Fibroblast of villous mesenchyme (primary cell): Measurements from ENCODE around the gene RB1. TPM values are rescaled to one million over a fixed set of nuclear protein-coding genes. Genes with fewer than 3 reads are reported as not detected.

ENCODE experiments used
- DNase-seq: peaks from one replicate; pipeline ENCODE4 v3.0.0-alpha.2; 2010; ENCODE audit warnings: low read depth
- H3K4me3 ChIP-seq: 2 replicates; pipeline ENCODE4 v1.5.1; 2011; ENCODE audit warnings: low read depth, mild to moderate bottlenecking, low read length
- CTCF ChIP-seq: IDR thresholded peaks from 2 replicates; pipeline ENCODE4 v1.5.1; 2012; ENCODE audit warnings: low read depth, mild to moderate bottlenecking, low read length; ENCODE audit not compliant: insufficient read depth
- total RNA-seq: library from RNA; depleted of rRNA; stranded (reverse); fragments of >200 nt; gene quantifications from 2 replicates; pipeline ENCODE4 v1.2.3, GENCODE V29; 2012

Gene RB1
- total RNA-seq, 1 donor, result 50.5 TPM

GRCh38 chr13:48275507-48275906 lies 28.0 kb upstream of the RB1 start:
- TF ChIP-seq CTCF, result no peak
- no peak for DNase-seq
- no peak overlapping the region for H3K4me3 ChIP-seq

DNA sequence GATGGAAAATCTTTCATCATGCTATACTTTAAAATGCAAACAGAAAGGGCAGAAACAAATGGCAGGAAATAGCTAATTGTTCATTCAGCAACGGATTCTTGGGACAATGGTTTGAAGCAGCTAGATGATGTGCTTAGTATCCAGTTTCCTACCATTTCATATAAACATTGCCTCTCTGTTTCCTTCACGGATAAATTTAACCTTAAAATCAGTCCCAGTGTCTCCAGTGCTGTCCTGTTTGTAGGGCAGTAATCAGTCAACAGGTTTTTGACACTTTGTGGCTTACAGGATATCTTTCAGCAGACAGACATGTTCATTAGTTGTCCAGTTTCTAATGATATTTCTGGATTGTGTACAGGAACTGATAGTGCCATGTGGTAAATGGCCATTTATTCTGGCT lies 24.7 kb upstream of the RB1 start:
- no peak for DNase-seq
- H3K4me3 ChIP-seq, result no peak overlapping the region
- no peak for TF ChIP-seq CTCF

- no peak overlapping the region for H3K4me3 ChIP-seq
- DNase-seq, result no peak
- no peak for TF ChIP-seq CTCF
Observed at GRCh38 chr13:48281556-48281955, 22.0 kb upstream of the RB1 start.

DNA sequence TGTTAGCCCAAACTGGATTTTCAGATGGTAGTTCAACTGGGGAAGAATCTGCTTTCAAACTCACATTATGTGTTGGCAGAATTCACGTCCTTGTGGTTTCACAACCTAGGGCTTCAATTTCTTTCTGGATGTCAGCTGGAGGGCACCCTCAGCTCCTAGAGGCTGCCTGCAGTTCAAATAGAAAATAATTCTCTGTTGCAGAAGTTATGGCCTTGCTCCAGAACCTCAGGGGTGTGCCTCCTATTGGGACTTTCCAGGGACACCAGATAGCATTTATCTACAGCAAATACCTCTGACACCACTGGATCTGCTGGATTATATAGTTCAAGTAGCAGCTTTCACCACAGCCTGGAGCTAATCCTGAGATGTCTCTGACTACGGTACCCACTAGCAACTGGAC lies 11.8 kb upstream of the RB1 start:
- peak; percentile 12 for DNase-seq
- no peak overlapping the region for H3K4me3 ChIP-seq

DNA sequence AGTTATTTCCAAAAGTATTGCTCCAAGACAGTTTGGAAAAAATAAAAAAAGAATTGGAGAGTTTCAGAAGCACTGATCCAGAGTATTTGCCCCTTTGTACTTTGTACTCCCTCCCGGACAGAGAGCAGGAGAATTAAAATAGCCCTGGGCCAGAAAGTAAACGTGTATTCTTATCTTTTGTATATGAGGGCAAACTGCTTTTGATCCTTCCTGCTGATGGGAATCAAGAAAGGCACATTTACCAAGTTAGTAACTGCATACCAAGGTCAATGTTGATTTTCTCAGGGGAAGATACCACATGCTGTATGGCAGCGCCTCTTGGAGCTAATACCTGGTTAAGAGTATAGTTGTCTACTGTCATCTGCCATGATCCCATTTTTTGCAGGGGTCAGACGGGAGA lies 10.9 kb upstream of the RB1 start:
- no peak overlapping the region for H3K4me3 ChIP-seq
- no peak for TF ChIP-seq CTCF
- DNase-seq, result no peak

More for the DNA sequence above, 11.8 kb upstream of the RB1 start:
- no peak for TF ChIP-seq CTCF

DNA sequence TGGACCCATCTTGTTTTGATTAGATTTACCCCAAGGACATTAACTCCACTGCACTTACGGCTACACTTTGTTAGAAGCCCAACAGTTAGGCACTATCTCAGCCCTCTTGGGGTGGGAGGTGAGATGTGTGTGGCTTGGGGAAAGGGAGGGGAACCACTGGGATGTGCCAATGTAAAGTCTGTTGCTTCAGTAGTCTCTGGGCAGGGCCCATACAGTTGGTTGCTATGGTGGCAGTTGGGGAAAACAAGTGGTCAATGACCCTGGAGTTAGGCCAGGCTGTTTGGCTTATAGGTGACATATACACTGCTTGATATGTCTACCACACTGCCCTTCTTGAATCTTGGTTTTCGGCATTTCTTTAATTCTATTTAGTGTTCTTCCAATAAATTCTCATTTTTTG lies 8.9 kb upstream of the RB1 start:
- H3K4me3 ChIP-seq, result no peak overlapping the region
- no peak for DNase-seq
- no peak for TF ChIP-seq CTCF

GRCh38 chr13:48295271-48295670 lies 8.3 kb upstream of the RB1 start:
- no peak for TF ChIP-seq CTCF
- DNase-seq, result no peak
- no peak overlapping the region for H3K4me3 ChIP-seq
